HG03378 (cell line): ENCODE measurements around the gene UST.

Experiments used
- ATAC-seq: cut with Tn5 transposase; IDR thresholded peaks from one replicate; pipeline ENCODE4 v1.9.1; 2021; ENCODE audit warnings: mild to moderate bottlenecking, moderate library complexity; ENCODE audit not compliant: unreplicated experiment

Gene UST

GRCh38 chr6:149075616-149076354 lies 329.0 kb downstream of the UST start:
- ATAC-seq: no peak

- ATAC-seq: no peak
Measured at GRCh38 chr6:149076355-149076734, 329.5 kb downstream of the UST start.

GRCh38 chr6:149077208-149077607 lies 330.4 kb downstream of the UST start:
- ATAC-seq: no peak

- no peak for ATAC-seq
Measured at GRCh38 chr6:149078211-149078782, 331.5 kb downstream of the UST start.

GRCh38 chr6:149079456-149079855 lies 332.6 kb downstream of the UST start:
- ATAC-seq: no peak

GRCh38 chr6:149079911-149080491 lies 333.2 kb downstream of the UST start:
- no peak for ATAC-seq

- no peak for ATAC-seq
Measured at GRCh38 chr6:149080511-149080910, 333.7 kb downstream of the UST start.

- ATAC-seq: no peak
Measured at GRCh38 chr6:149081281-149081680, 334.5 kb downstream of the UST start.

- peak; percentile 79 for ATAC-seq
Measured at GRCh38 chr6:149082320-149082719, 335.5 kb downstream of the UST start.

GRCh38 chr6:149084026-149084425 lies 337.2 kb downstream of the UST start:
- no peak for ATAC-seq

GRCh38 chr6:149084808-149085556 lies 338.2 kb downstream of the UST start:
- no peak for ATAC-seq

GRCh38 chr6:149085557-149085938 lies 338.7 kb downstream of the UST start:
- ATAC-seq: no peak

GRCh38 chr6:149086363-149086762 lies 339.5 kb downstream of the UST start:
- no peak for ATAC-seq

GRCh38 chr6:149087898-149088297 lies 341.1 kb downstream of the UST start:
- no peak for ATAC-seq

GRCh38 chr6:149088361-149088760 lies 341.5 kb downstream of the UST start:
- no peak for ATAC-seq

- ATAC-seq: no peak
Measured at GRCh38 chr6:149089510-149089909, 342.7 kb downstream of the UST start.

- no peak for ATAC-seq
Measured at GRCh38 chr6:149090937-149091336, 344.1 kb downstream of the UST start.

- no peak for ATAC-seq
Measured at GRCh38 chr6:149093643-149094042, 346.8 kb downstream of the UST start.

GRCh38 chr6:149094156-149094555 lies 347.3 kb downstream of the UST start:
- ATAC-seq: no peak

- ATAC-seq: no peak
Measured at GRCh38 chr6:149094934-149095351, 348.1 kb downstream of the UST start.

- no peak for ATAC-seq
Measured at GRCh38 chr6:149095842-149096241, 349.0 kb downstream of the UST start.

GRCh38 chr6:149097794-149098193 lies 351.0 kb downstream of the UST start:
- no peak for ATAC-seq
